ENCODE measurements around the gene FMOD. TPM values are rescaled to one million over a fixed set of nuclear protein-coding genes. Genes with fewer than 3 reads are reported as not detected.

FMOD gene
- total and polyA plus RNA-seq, 2 donors (not counting 1 experiment from before 2014, with no cell fraction given): 3.3 to 9.0 TPM

DNA sequence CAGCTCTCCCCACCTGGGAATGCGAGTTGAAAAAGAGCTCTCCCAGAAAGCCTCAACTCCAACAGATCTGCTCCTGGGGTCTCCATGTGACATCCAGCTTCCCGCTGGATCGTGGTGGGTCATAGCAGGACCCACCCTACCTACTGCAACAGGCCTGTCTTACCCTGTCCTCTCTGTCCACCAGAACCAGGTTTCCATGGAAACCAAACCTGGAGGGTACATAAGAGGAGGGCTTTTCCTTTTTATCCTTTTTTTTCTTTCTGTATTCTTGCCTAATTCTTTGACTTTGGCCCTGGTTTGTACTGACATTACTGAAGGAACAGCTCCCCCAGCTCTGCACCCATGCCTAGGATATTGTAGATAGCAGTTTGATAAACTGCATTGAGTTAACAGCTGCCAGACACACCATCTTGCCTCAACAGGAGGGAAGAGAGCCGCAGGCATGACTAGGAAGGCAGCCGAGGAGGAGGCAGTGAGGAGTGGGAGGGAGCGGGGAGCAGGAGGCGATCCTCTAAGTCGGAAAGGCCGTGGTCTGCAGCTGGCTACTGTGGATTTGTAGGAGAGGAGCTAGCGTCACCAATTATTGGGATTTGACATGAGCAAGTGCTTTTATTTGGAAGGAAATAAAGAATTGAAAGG lies 9.7 kb upstream of the FMOD start:
- H3K27me3 ChIP-seq (ENCODE audit: control insufficient read depth, insufficient read depth, low read length): peaks cover 33% of the 10 kb centered on the region

DNA sequence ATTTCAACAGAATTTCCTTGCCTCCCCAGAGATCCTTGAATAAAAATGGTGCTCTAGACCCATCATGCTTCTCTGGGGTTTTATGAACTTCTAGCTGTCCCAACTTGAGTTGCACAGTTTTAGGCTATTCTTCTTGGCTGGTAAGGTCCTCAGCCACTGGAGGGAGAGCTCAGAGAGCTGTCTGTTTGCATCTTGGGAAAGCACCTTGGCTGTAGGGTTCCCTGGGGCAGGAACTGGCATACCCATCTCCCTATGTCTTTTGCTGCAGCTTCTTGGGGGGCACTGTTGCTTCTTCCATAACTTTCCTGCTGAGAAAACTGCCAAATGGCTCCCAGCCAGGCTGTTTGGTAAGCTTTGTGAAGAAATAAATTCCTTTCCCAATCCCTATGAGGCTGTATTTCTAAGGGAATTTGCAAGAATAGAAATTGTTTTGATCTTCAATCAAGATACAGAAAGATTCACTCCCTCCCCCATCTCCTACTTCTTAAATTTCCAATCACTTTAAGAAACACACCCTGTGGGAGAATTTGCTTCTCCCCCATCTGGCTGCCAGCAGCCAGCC lies 8.2 kb upstream of the FMOD start:
- Histone ChIP-seq H3K36me3 (ENCODE audit: control insufficient read depth, insufficient read depth, low read length) (no peaks in the 10 kb centered on the region), H3K27me3 (ENCODE audit: control insufficient read depth, insufficient read depth, low read length) (peaks cover 34% of the 10 kb centered on the region), H3K9me3 (ENCODE audit: control insufficient read depth, insufficient read depth, low read depth, low read length) (no peaks in the 10 kb centered on the region), H3K4me1 (ENCODE audit: control insufficient read depth, extremely low read depth, insufficient read depth, low read length) (peaks cover 4% of the 10 kb centered on the region), H3K9ac (ENCODE audit: insufficient read depth, low read length) (no peak overlapping the region), H3K27ac (ENCODE audit: insufficient read depth, low read length) (no peak overlapping the region), H3K4me2 (ENCODE audit: extremely low read depth, insufficient read depth, low read length) (no peak overlapping the region), H4K20me1 (ENCODE audit: control insufficient read depth, extremely low read depth, insufficient read depth, low read length) (no peaks in the 10 kb centered on the region), H3K4me3 (replicated peaks in 1 of 4; ENCODE audit: control extremely low read depth in 1 of 4, insufficient read depth in 1 of 4, low read depth in 3 of 4, low read length in 4 of 4) (no peak overlapping the region), H2AFZ (ENCODE audit: low read length) (no peak overlapping the region), H3K79me2 (ENCODE audit: control insufficient read depth, insufficient read depth, low read length) (no peaks in the 10 kb centered on the region)
- TF ChIP-seq, protein P1, sequence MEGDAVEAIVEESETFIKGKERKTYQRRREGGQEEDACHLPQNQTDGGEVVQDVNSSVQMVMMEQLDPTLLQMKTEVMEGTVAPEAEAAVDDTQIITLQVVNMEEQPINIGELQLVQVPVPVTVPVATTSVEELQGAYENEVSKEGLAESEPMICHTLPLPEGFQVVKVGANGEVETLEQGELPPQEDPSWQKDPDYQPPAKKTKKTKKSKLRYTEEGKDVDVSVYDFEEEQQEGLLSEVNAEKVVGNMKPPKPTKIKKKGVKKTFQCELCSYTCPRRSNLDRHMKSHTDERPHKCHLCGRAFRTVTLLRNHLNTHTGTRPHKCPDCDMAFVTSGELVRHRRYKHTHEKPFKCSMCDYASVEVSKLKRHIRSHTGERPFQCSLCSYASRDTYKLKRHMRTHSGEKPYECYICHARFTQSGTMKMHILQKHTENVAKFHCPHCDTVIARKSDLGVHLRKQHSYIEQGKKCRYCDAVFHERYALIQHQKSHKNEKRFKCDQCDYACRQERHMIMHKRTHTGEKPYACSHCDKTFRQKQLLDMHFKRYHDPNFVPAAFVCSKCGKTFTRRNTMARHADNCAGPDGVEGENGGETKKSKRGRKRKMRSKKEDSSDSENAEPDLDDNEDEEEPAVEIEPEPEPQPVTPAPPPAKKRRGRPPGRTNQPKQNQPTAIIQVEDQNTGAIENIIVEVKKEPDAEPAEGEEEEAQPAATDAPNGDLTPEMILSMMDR (conservative IDR thresholded peaks at IDR 0.05 in 1 of 2, IDR thresholded peaks at IDR 0.05 in 1 of 2; ENCODE audit: low read depth in 1 of 2, low read length in 2 of 2): no peak
- TF ChIP-seq EZH2 (IDR thresholded peaks at IDR 0.05; ENCODE audit: low read length, missing control alignments): no peak
- DNase-seq (ENCODE audit: low read depth in 2 of 2): peak; percentile 6 to 71

More for the DNA sequence above, 9.7 kb upstream of the FMOD start:
- H3K36me3 ChIP-seq (ENCODE audit: control insufficient read depth, insufficient read depth, low read length): no peaks in the 10 kb centered on the region
- H2AFZ ChIP-seq (ENCODE audit: low read length): no peak overlapping the region
- no peak overlapping the region for H3K4me3 ChIP-seq (replicated peaks in 1 of 4; ENCODE audit: control extremely low read depth in 1 of 4, insufficient read depth in 1 of 4, low read depth in 3 of 4, low read length in 4 of 4)
- H3K4me2 ChIP-seq (ENCODE audit: extremely low read depth, insufficient read depth, low read length): no peak overlapping the region
- H3K9ac ChIP-seq (ENCODE audit: insufficient read depth, low read length): no peak overlapping the region
- H4K20me1 ChIP-seq (ENCODE audit: control insufficient read depth, extremely low read depth, insufficient read depth, low read length): no peaks in the 10 kb centered on the region
- H3K79me2 ChIP-seq (ENCODE audit: control insufficient read depth, insufficient read depth, low read length): no peaks in the 10 kb centered on the region
- no peak overlapping the region for H3K27ac ChIP-seq (ENCODE audit: insufficient read depth, low read length)
- H3K4me1 ChIP-seq (ENCODE audit: control insufficient read depth, extremely low read depth, insufficient read depth, low read length): no peaks in the 10 kb centered on the region
- DNase-seq (ENCODE audit: low read depth in 2 of 2): no peak
- no peak for TF ChIP-seq EZH2 (IDR thresholded peaks at IDR 0.05; ENCODE audit: low read length, missing control alignments)
- TF ChIP-seq, protein P1 (conservative IDR thresholded peaks at IDR 0.05 in 1 of 2, IDR thresholded peaks at IDR 0.05 in 1 of 2; ENCODE audit: low read depth in 1 of 2, low read length in 2 of 2): no peak
- no peaks in the 10 kb centered on the region for H3K9me3 ChIP-seq (ENCODE audit: control insufficient read depth, insufficient read depth, low read depth, low read length)

DNA sequence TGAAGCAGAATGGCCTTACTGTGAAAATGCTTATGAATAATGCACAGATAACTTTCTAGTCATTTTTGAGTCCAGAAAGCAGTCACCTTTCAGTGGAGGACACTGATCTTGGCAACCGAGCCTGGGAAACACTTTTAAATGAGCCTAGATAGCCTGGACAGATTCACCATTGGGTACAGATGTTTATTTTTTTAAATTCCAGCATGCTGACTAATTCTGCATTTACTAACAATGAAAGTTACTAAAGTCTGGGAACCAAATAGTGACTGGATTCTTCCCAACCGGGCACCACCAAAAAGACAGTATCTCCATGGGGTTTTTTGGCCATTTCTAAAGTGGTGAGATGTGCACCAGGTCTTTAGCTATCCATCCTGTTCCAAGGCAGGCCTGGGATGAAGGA lies 3.3 kb upstream of the FMOD start:
- no peaks in the 10 kb centered on the region for H3K36me3 ChIP-seq (ENCODE audit: control insufficient read depth, insufficient read depth, low read length)
- H3K9ac ChIP-seq (ENCODE audit: insufficient read depth, low read length): no peak overlapping the region
- no peaks in the 10 kb centered on the region for H4K20me1 ChIP-seq (ENCODE audit: control insufficient read depth, extremely low read depth, insufficient read depth, low read length)
- peaks cover 9% of the 10 kb centered on the region for H3K4me1 ChIP-seq (ENCODE audit: control insufficient read depth, extremely low read depth, insufficient read depth, low read length)
- TF ChIP-seq, protein P1 (conservative IDR thresholded peaks at IDR 0.05 in 1 of 2, IDR thresholded peaks at IDR 0.05 in 1 of 2; ENCODE audit: low read depth in 1 of 2, low read length in 2 of 2): no peak
- TF ChIP-seq EZH2 (IDR thresholded peaks at IDR 0.05; ENCODE audit: low read length, missing control alignments): no peak
- H3K4me3 ChIP-seq (replicated peaks in 1 of 4; ENCODE audit: control extremely low read depth in 1 of 4, insufficient read depth in 1 of 4, low read depth in 3 of 4, low read length in 4 of 4): no peak overlapping the region
- peaks cover 21% of the 10 kb centered on the region for H3K27me3 ChIP-seq (ENCODE audit: control insufficient read depth, insufficient read depth, low read length)
- no peak overlapping the region for H3K27ac ChIP-seq (ENCODE audit: insufficient read depth, low read length)
- no peak overlapping the region for H2AFZ ChIP-seq (ENCODE audit: low read length)
- no peaks in the 10 kb centered on the region for H3K79me2 ChIP-seq (ENCODE audit: control insufficient read depth, insufficient read depth, low read length)
- no peak overlapping the region for H3K4me2 ChIP-seq (ENCODE audit: extremely low read depth, insufficient read depth, low read length)
- no peaks in the 10 kb centered on the region for H3K9me3 ChIP-seq (ENCODE audit: control insufficient read depth, insufficient read depth, low read depth, low read length)
- DNase-seq (ENCODE audit: low read depth in 2 of 2): peak; percentile 50 to 89
